PC-3 (cell line): ENCODE measurements around the gene NIFK. TPM values are rescaled to one million over a fixed set of nuclear protein-coding genes. Genes with fewer than 3 reads are reported as not detected.

Source experiments
- ATAC-seq: fragments of 200-7000 bp; cut with Tn5 transposase; 2 replicates; pipeline ENCODE4 v1.9.1; 2020; ENCODE audit warnings: mild to moderate bottlenecking, moderate library complexity
- BruUV-seq: library from RNA; stranded (reverse); fragments of 400-500 nt; replicated peaks from 2 replicates; lab custom pipeline; 2021; lab: Mats Ljungman, UMichigan
- CTCF ChIA-PET: fragments of 300-600 bp; sonication (Branson Sonifier 250); formaldehyde crosslinking; loops from one replicate; lab custom pipeline; 2022; ENCODE audit warnings: antibody characterized with exemption; lab: Charles Lee
- POLR2A ChIA-PET: fragments of 300-600 bp; sonication (Branson Sonifier 250); formaldehyde crosslinking; loops from one replicate; lab custom pipeline; 2022; ENCODE audit warnings: antibody characterized with exemption; ENCODE audit not compliant: unreplicated experiment; lab: Charles Lee
- DNase-seq: peaks from one replicate; pipeline ENCODE4 v3.0.0-alpha.2; 2015
- H2AFZ ChIP-seq: fragments of 300-600 bp; sonication (generic); 2 replicates; pipeline ENCODE4 v1.6.0; 2016; ENCODE audit warnings: antibody characterized with exemption, low read length
- H3F3A ChIP-seq: fragments of 300-600 bp; sonication (generic); one replicate; pipeline ENCODE4 v1.6.0; 2017; ENCODE audit warnings: antibody characterized with exemption, low read length, control low read depth, mild to moderate bottlenecking; ENCODE audit not compliant: unreplicated experiment
- H3K27ac ChIP-seq: fragments of 300-600 bp; sonication (generic); 2 replicates; pipeline ENCODE4 v1.5.1; 2016; ENCODE audit warnings: mild to moderate bottlenecking, low read length
- H3K27me3 ChIP-seq: fragments of 300-600 bp; sonication (generic); 2 replicates; pipeline ENCODE4 v1.6.1; 2016; ENCODE audit warnings: low read length, mixed read lengths
- H3K36me3 ChIP-seq: fragments of 300-600 bp; sonication (generic); 2 replicates; pipeline ENCODE4 v1.6.1; 2016; ENCODE audit warnings: low read depth, mixed run types, low read length, mixed read lengths
- H3K4me1 ChIP-seq: fragments of 300-600 bp; sonication (generic); 2 replicates; pipeline ENCODE4 v1.5.1; 2016; ENCODE audit warnings: low read length; ENCODE audit not compliant: insufficient read depth
- H3K4me2 ChIP-seq: fragments of 300-600 bp; sonication (generic); 2 replicates; pipeline ENCODE4 v1.6.0; 2016; ENCODE audit warnings: low read length
- H3K4me3 ChIP-seq: fragments of 300-600 bp; sonication (generic); 2 replicates; pipeline ENCODE4 v1.5.1; 2016; ENCODE audit warnings: mild to moderate bottlenecking, low read length, mixed read lengths
- H3K79me2 ChIP-seq: fragments of 300-600 bp; sonication (generic); 2 replicates; pipeline ENCODE4 v1.6.1; 2017; ENCODE audit warnings: low read length, mixed read lengths
- H3K9ac ChIP-seq: fragments of 300-600 bp; sonication (generic); 2 replicates; pipeline ENCODE4 v1.6.0; 2016; ENCODE audit warnings: mild to moderate bottlenecking, low read length
- H3K9me2 ChIP-seq: fragments of 300-600 bp; sonication (generic); replicated peaks from 2 replicates; pipeline ENCODE4 v1.6.1; 2016; ENCODE audit warnings: mixed run types, low read length, mixed read lengths
- H3K9me3 ChIP-seq: fragments of 300-600 bp; sonication (generic); 2 replicates; pipeline ENCODE4 v1.6.1; 2016; ENCODE audit warnings: low read length, mixed read lengths
- H4K20me1 ChIP-seq: fragments of 300-600 bp; sonication (generic); 2 replicates; pipeline ENCODE4 v1.6.1; 2016; ENCODE audit warnings: low read length, mixed read lengths
- CTCF ChIP-seq: fragments of 300-600 bp; sonication (generic); conservative IDR thresholded peaks from 2 replicates; pipeline ENCODE4 v1.5.1; 2017; ENCODE audit warnings: antibody characterized with exemption, low read depth, mild to moderate bottlenecking, low read length
- EZH2 ChIP-seq: fragments of 300-600 bp; sonication (generic); IDR thresholded peaks from one replicate; pipeline ENCODE4 v1.6.1; 2017; ENCODE audit warnings: antibody characterized with exemption, mild to moderate bottlenecking, low read length; ENCODE audit not compliant: unreplicated experiment
- EZH2phosphoT487 ChIP-seq: fragments of 300-600 bp; sonication (generic); IDR thresholded peaks from 2 replicates; pipeline ENCODE4 v1.6.1; 2018; ENCODE audit warnings: mild to moderate bottlenecking, antibody characterized with exemption, low read length, borderline replicate concordance
- intact Hi-C: fragments of 100-400 bp; cut with micrococcal nuclease; formaldehyde crosslinking; loops from 2 replicates; pipeline ENCODE4 v1.9.0; 2023
- total RNA-seq: library from RNA; depleted of rRNA; stranded (reverse); fragments of >200 nt; gene quantifications from 2 replicates; pipeline ENCODE4 v1.2.3, GENCODE V29; 2014

Gene NIFK
- total RNA-seq, 1 experiment from 2014 or later: 64.1 TPM

- H3K9me2 ChIP-seq: no peaks in the 10 kb centered on the region
- POLR2A ChIA-PET: no interaction called here
- H3F3A ChIP-seq: peaks cover 4% of the 10 kb centered on the region
- intact Hi-C loops: loop anchor here (1.0 kb wide), 1 partner anchor 191 kb away; no protein-coding TSS in a partner anchor
- TF ChIP-seq EZH2phosphoT487 (no peak), CTCF (no peak), EZH2 (no peak)
- H3K9ac ChIP-seq: peak overlapping the region; percentile 37
- H3K4me1 ChIP-seq: peaks cover 16% of the 10 kb centered on the region
- ATAC-seq (peak; percentile 73), DNase-seq (peak; percentile 67)
- no peaks in the 10 kb centered on the region for H4K20me1 ChIP-seq
- BruUV-seq: no TSS peak
- H3K27me3 ChIP-seq: no peaks in the 10 kb centered on the region
- H3K4me2 ChIP-seq: peak overlapping the region; percentile 78
- no peaks in the 10 kb centered on the region for H3K79me2 ChIP-seq
- H3K9me3 ChIP-seq: no peaks in the 10 kb centered on the region
- peaks cover 8% of the 10 kb centered on the region for H3K36me3 ChIP-seq
- H3K27ac ChIP-seq: peak overlapping the region; percentile 86
- CTCF ChIA-PET: interaction anchor here (0.7 kb wide), 1 partner anchor 66 kb away, joined by 3 read pairs; no protein-coding TSS in a partner anchor
- H2AFZ ChIP-seq: peak overlapping the region; percentile 39; the same call in 1 of the 2 replicates
- H3K4me3 ChIP-seq: peak overlapping the region; percentile 39
Measured at GRCh38 chr2:121722479-121722878, 14.2 kb downstream of the NIFK start.

- Histone ChIP-seq H3K79me2 (no peaks in the 10 kb centered on the region), H3K4me3 (peak overlapping the region; percentile 39), H3K9me2 (no peaks in the 10 kb centered on the region), H3K4me2 (peak overlapping the region; percentile 78), H2AFZ (peak overlapping the region; percentile 39; the same call in 1 of the 2 replicates), H3K27ac (peak overlapping the region; percentile 86), H3K36me3 (peaks cover 3% of the 10 kb centered on the region; the same call in 1 of the 2 replicates), H3F3A (peaks cover 4% of the 10 kb centered on the region), H3K9ac (peak overlapping the region; percentile 37), H3K4me1 (peaks cover 16% of the 10 kb centered on the region), H3K9me3 (no peaks in the 10 kb centered on the region), H4K20me1 (no peaks in the 10 kb centered on the region), H3K27me3 (no peaks in the 10 kb centered on the region)
- ChIA-PET CTCF (interaction anchor here (0.6 to 0.7 kb wide), 3 partner anchors 9 to 191 kb away, joined by 3 to 7 read pairs (median 3); partner anchors contain the start of gene RNU4ATAC), POLR2A (no interaction called here)
- ATAC-seq (peak; percentile 65), DNase-seq (peak; percentile 80)
- TF ChIP-seq CTCF (no peak), EZH2 (no peak), EZH2phosphoT487 (no peak)
- intact Hi-C loops: loop anchor here (1.0 kb wide), 1 partner anchor 191 kb away; no protein-coding TSS in a partner anchor
- no TSS peak for BruUV-seq
Measured at GRCh38 chr2:121721926-121722325, 14.7 kb downstream of the NIFK start.

GRCh38 chr2:121717529-121717928 is 19.1 kb downstream of the NIFK start:
- H3K9ac ChIP-seq: no peak overlapping the region
- no peak for TF ChIP-seq EZH2phosphoT487
- no peak for TF ChIP-seq EZH2
- TF ChIP-seq CTCF: no peak
- H3K79me2 ChIP-seq: no peaks in the 10 kb centered on the region
- H3K4me3 ChIP-seq: no peak overlapping the region
- no peaks in the 10 kb centered on the region for H3F3A ChIP-seq
- H3K27ac ChIP-seq: no peak overlapping the region
- ATAC-seq: no peak
- H3K36me3 ChIP-seq: no peaks in the 10 kb centered on the region
- ChIA-PET POLR2A (no interaction called here), CTCF (no interaction called here)
- BruUV-seq: no TSS peak
- H3K9me3 ChIP-seq: no peaks in the 10 kb centered on the region
- H2AFZ ChIP-seq: no peak overlapping the region
- no peaks in the 10 kb centered on the region for H4K20me1 ChIP-seq
- DNase-seq: no peak
- intact Hi-C loops: loop anchor here (5.0 kb wide), 1 partner anchor 70 kb away; the partner anchor contains the start of gene CLASP1
- H3K27me3 ChIP-seq: no peaks in the 10 kb centered on the region
- H3K9me2 ChIP-seq: no peaks in the 10 kb centered on the region
- no peak overlapping the region for H3K4me2 ChIP-seq
- H3K4me1 ChIP-seq: peaks cover 9% of the 10 kb centered on the region
